HG03135 (cell line): ENCODE data around the gene EMILIN2.

ENCODE experiments used
- ATAC-seq: cut with Tn5 transposase; IDR thresholded peaks from one replicate; pipeline ENCODE4 v1.9.1; 2021; ENCODE audit warnings: mild to moderate bottlenecking, moderate library complexity; ENCODE audit not compliant: unreplicated experiment

The EMILIN2 gene

GRCh38 chr18:2948038-2948437 is 101.2 kb downstream of the EMILIN2 start:
- ATAC-seq: no peak

- no peak for ATAC-seq
These were observed 105.8 kb downstream of the EMILIN2 start for GRCh38 chr18:2952605-2953004.

- no peak for ATAC-seq
These were observed 107.3 kb downstream of the EMILIN2 start for GRCh38 chr18:2953935-2954653.

GRCh38 chr18:2954869-2955645 is 108.3 kb downstream of the EMILIN2 start:
- ATAC-seq: no peak

- ATAC-seq: no peak
These were observed 109.2 kb downstream of the EMILIN2 start for GRCh38 chr18:2956056-2956455.

GRCh38 chr18:2958819-2959298 is 112.1 kb downstream of the EMILIN2 start:
- ATAC-seq: peak; percentile 63

- no peak for ATAC-seq
These were observed 112.5 kb downstream of the EMILIN2 start for GRCh38 chr18:2959341-2959740.

- no peak for ATAC-seq
These were observed 114.3 kb downstream of the EMILIN2 start for GRCh38 chr18:2960983-2961696.

- ATAC-seq: no peak
These were observed 115.0 kb downstream of the EMILIN2 start for GRCh38 chr18:2961821-2962220.

GRCh38 chr18:2963048-2963447 is 116.2 kb downstream of the EMILIN2 start:
- ATAC-seq: no peak

- ATAC-seq: no peak
These were observed 117.7 kb downstream of the EMILIN2 start for GRCh38 chr18:2964361-2965010.
